Vagina (tissue), 2 donors: Measurements from ENCODE around the gene B3GALT5. TPM values are rescaled to one million over a fixed set of nuclear protein-coding genes. Genes with fewer than 3 reads are reported as not detected.

ENCODE experiments used
- DNase-seq, 2 donors: peaks; one replicate each; pipeline ENCODE4 v3.0.0-alpha.2; 2017; ENCODE audit errors: extremely low spot score in 2 of 2
- H3K27ac ChIP-seq: fragments of 200-600 bp; sonication (generic); one replicate; pipeline ENCODE4 v1.5.1; 2019
- H3K27me3 ChIP-seq: fragments of 200-600 bp; sonication (generic); one replicate; pipeline ENCODE4 v1.5.1; 2019
- H3K36me3 ChIP-seq, 2 donors: fragments of 200-600 bp; sonication (generic); one replicate each; pipeline ENCODE4 v1.5.1; 2017 to 2019
- H3K4me1 ChIP-seq: fragments of 200-600 bp; sonication (generic); one replicate; pipeline ENCODE4 v1.5.1; 2019
- H3K4me3 ChIP-seq, 2 donors: fragments of 200-600 bp; sonication (generic); 1 replicate in 1 of 2; 2 replicates in 1 of 2; pipeline ENCODE4 v1.5.1; 2016 to 2019
- H3K9me3 ChIP-seq: fragments of 200-600 bp; sonication (generic); one replicate; pipeline ENCODE4 v1.5.1; 2019
- POLR2A ChIP-seq, 2 donors: fragments of 450-650 bp; IDR thresholded peaks; one replicate each; pipeline ENCODE4 v1.6.1; 2017; ENCODE audit warnings: antibody characterized with exemption in 2 of 2, mild to moderate bottlenecking in 2 of 2, moderate library complexity in 2 of 2
- POLR2AphosphoS5 ChIP-seq, 2 donors: sonication (generic); formaldehyde crosslinking; IDR thresholded peaks; one replicate each; pipeline ENCODE4 v1.9.0; 2017; ENCODE audit warnings: antibody characterized with exemption in 2 of 2, mild to moderate bottlenecking in 2 of 2, low read depth in 1 of 2; ENCODE audit not compliant: insufficient read depth in 1 of 2
- intact Hi-C: fragments of 100-400 bp; cut with DNase I; formaldehyde crosslinking; loops from one replicate; pipeline ENCODE4 v1.15.1; 2023
- total RNA-seq: library from RNA; depleted of rRNA; stranded (reverse); fragments of >200 nt; gene quantifications from one replicate; pipeline ENCODE4 v1.2.3, GENCODE V29; 2016
- TF ChIP-seq, protein P1 (sequence below), 3 experiments: fragments of 450-650 bp in 2 of 3; fragments of 200-600 bp in 1 of 3; sonication (generic) in 1 of 3; IDR thresholded peaks; one replicate each; pipeline ENCODE4 v1.5.1; 2017 to 2019; ENCODE audit warnings: antibody characterized with exemption in 3 of 3, mild to moderate bottlenecking in 2 of 3, moderate library complexity in 2 of 3

The B3GALT5 gene
- total RNA-seq, 1 donor from 2014 or later = 1.5 TPM

DNA sequence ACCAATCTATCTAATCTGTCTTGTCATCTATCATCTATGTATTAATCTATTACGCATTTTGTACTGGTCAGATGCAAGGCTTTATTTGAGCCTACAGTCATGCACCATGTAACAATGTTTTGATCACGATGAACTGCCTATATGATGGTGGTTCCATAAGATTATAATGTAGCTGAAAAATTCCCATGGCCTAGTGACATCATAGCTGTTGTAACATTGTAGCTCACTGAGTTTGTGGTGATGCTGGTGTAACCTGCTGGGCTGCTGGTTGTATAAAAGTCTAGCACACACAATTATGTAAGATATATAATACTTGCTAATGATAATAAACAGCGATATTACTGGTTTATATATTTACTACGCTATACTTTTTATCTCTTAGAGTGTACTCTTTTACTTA is 67.5 kb downstream of the B3GALT5 start:
- TF ChIP-seq, protein P1, sequence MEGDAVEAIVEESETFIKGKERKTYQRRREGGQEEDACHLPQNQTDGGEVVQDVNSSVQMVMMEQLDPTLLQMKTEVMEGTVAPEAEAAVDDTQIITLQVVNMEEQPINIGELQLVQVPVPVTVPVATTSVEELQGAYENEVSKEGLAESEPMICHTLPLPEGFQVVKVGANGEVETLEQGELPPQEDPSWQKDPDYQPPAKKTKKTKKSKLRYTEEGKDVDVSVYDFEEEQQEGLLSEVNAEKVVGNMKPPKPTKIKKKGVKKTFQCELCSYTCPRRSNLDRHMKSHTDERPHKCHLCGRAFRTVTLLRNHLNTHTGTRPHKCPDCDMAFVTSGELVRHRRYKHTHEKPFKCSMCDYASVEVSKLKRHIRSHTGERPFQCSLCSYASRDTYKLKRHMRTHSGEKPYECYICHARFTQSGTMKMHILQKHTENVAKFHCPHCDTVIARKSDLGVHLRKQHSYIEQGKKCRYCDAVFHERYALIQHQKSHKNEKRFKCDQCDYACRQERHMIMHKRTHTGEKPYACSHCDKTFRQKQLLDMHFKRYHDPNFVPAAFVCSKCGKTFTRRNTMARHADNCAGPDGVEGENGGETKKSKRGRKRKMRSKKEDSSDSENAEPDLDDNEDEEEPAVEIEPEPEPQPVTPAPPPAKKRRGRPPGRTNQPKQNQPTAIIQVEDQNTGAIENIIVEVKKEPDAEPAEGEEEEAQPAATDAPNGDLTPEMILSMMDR (IDR thresholded peaks at IDR 0.05) = no peak
- TF ChIP-seq POLR2A (IDR thresholded peaks at IDR 0.05) (no peak), POLR2AphosphoS5 (IDR thresholded peaks at IDR 0.05; ENCODE audit: insufficient read depth in 1 of 2, low read depth in 1 of 2) (no peak)
- no peak overlapping the region for H3K4me3 ChIP-seq
- no peaks in the 10 kb centered on the region for H3K9me3 ChIP-seq
- H3K4me1 ChIP-seq = peaks cover 9% of the 10 kb centered on the region
- H3K27me3 ChIP-seq = no peaks in the 10 kb centered on the region
- intact Hi-C loops = no loop called here
- H3K36me3 ChIP-seq = no peaks in the 10 kb centered on the region
- H3K27ac ChIP-seq = no peak overlapping the region
- DNase-seq = no peak

DNA sequence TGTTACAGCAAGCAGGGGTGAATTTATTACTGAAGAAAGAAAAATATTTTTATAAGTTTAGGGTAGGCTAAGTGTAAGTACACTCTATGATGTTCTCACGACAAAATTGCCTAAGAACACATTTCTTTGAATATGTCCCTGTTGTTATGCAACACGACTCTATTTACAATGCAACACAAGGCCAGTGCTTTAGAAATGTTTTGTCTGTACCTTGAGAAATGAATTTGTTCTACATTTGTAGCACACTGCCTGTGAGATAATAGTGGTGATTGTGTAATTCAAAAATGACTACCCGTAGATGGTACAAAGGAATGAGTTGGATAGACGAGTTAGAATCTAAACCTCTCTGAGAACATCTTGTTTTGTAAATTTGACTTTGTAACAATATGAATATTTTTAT is 68.5 kb downstream of the B3GALT5 start:
- no peak for DNase-seq
- no peaks in the 10 kb centered on the region for H3K9me3 ChIP-seq
- H3K36me3 ChIP-seq = no peaks in the 10 kb centered on the region
- no peak overlapping the region for H3K4me3 ChIP-seq
- no peak overlapping the region for H3K27ac ChIP-seq
- TF ChIP-seq POLR2A (IDR thresholded peaks at IDR 0.05) (no peak), POLR2AphosphoS5 (IDR thresholded peaks at IDR 0.05; ENCODE audit: insufficient read depth in 1 of 2, low read depth in 1 of 2) (no peak)
- TF ChIP-seq, protein P1 (IDR thresholded peaks at IDR 0.05) = no peak
- peaks cover 5% of the 10 kb centered on the region for H3K4me1 ChIP-seq
- intact Hi-C loops = no loop called here
- H3K27me3 ChIP-seq = no peaks in the 10 kb centered on the region

DNA sequence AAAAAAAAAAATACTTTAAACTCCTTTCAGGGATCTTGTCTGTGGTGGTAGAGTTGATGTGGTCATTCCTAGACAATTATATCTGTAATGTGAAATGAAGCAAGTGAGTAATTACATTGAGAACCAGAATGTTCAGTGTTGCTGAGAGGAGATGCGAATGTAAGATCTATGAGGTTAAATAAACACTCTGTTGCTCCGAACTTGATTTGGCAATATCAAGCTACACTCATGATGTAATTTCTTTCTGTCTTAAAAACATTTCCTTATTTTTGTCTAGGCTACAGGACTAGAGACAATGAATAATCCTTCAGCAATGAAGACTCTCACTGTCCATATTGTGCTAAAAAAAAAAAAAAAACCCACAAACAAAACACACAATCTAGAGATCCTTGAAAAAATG is 69.1 kb downstream of the B3GALT5 start:
- H3K4me1 ChIP-seq = no peaks in the 10 kb centered on the region
- intact Hi-C loops = no loop called here
- TF ChIP-seq POLR2AphosphoS5 (IDR thresholded peaks at IDR 0.05; ENCODE audit: insufficient read depth in 1 of 2, low read depth in 1 of 2) (peak in 1 of 2 donors; percentile 14), POLR2A (IDR thresholded peaks at IDR 0.05) (no peak)
- TF ChIP-seq, protein P1 (IDR thresholded peaks at IDR 0.05) = no peak
- no peaks in the 10 kb centered on the region for H3K9me3 ChIP-seq
- no peak overlapping the region for H3K27ac ChIP-seq
- H3K4me3 ChIP-seq = no peak overlapping the region
- no peaks in the 10 kb centered on the region for H3K36me3 ChIP-seq
- DNase-seq = no peak
- no peaks in the 10 kb centered on the region for H3K27me3 ChIP-seq

DNA sequence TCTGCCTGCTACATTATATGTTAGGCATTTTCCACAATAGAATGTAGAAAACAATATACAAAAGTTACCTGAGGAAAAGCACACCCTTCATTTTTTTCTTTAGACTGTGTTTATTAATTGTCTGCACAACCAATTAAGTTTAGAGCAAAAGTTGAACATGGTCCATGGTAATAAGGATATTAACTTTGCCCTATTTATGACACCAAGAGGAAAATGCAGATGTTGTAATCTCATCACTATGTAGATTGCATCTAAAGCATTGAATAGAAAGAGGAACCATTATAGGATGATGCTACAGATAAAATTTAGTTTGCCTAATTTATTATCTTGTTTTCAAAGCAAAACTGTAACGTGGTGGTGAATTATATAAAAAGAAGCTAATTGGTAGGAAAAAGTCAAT is 72.5 kb downstream of the B3GALT5 start:
- Histone ChIP-seq H3K4me3 (no peak overlapping the region), H3K9me3 (no peaks in the 10 kb centered on the region), H3K27me3 (no peaks in the 10 kb centered on the region), H3K27ac (no peak overlapping the region), H3K36me3 (no peaks in the 10 kb centered on the region), H3K4me1 (no peaks in the 10 kb centered on the region)
- intact Hi-C loops = no loop called here
- TF ChIP-seq POLR2A (IDR thresholded peaks at IDR 0.05) (no peak), POLR2AphosphoS5 (IDR thresholded peaks at IDR 0.05; ENCODE audit: insufficient read depth in 1 of 2, low read depth in 1 of 2) (no peak)
- TF ChIP-seq, protein P1 (IDR thresholded peaks at IDR 0.05) = no peak
- DNase-seq = no peak

DNA sequence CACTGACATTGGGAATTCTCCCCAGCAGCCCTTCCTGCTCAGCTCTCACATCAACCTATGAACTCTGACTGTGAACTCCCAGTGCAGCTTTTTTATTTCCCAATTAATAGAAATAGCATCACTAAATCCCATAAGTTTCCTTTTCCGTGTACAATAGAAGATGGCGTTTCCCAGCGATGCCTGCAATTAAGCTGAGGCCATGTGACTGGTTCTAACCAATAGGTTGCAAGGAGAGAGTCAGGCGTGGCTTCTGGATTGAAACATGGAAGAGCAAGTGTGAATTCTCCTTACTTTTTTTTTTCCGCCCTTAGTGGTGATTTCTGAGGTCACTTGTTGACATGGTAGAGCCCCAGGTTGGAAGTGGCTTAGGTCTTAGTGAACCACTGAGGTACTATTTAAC is 73.3 kb downstream of the B3GALT5 start:
- TF ChIP-seq POLR2AphosphoS5 (IDR thresholded peaks at IDR 0.05; ENCODE audit: insufficient read depth in 1 of 2, low read depth in 1 of 2) (no peak), POLR2A (IDR thresholded peaks at IDR 0.05) (no peak)
- TF ChIP-seq, protein P1 (IDR thresholded peaks at IDR 0.05) = no peak
- no peaks in the 10 kb centered on the region for H3K27me3 ChIP-seq
- no peak overlapping the region for H3K4me3 ChIP-seq
- no peaks in the 10 kb centered on the region for H3K36me3 ChIP-seq
- H3K9me3 ChIP-seq = no peaks in the 10 kb centered on the region
- no peaks in the 10 kb centered on the region for H3K4me1 ChIP-seq
- intact Hi-C loops = no loop called here
- no peak for DNase-seq
- H3K27ac ChIP-seq = no peak overlapping the region
